Vagina (tissue), 2 donors: ENCODE results near the gene ACRBP.

ENCODE experiments used
- CTCF ChIP-seq, 3 experiments: fragments of 450-650 bp in 2 of 3; fragments of 200-600 bp in 1 of 3; sonication (generic) in 1 of 3; IDR thresholded peaks; one replicate each; pipeline ENCODE4 v1.5.1; 2017 to 2019; ENCODE audit warnings: antibody characterized with exemption in 3 of 3, mild to moderate bottlenecking in 2 of 3, moderate library complexity in 2 of 3
- POLR2A ChIP-seq, 2 donors: fragments of 450-650 bp; IDR thresholded peaks; one replicate each; pipeline ENCODE4 v1.6.1; 2017; ENCODE audit warnings: antibody characterized with exemption in 2 of 2, mild to moderate bottlenecking in 2 of 2, moderate library complexity in 2 of 2

DNA sequence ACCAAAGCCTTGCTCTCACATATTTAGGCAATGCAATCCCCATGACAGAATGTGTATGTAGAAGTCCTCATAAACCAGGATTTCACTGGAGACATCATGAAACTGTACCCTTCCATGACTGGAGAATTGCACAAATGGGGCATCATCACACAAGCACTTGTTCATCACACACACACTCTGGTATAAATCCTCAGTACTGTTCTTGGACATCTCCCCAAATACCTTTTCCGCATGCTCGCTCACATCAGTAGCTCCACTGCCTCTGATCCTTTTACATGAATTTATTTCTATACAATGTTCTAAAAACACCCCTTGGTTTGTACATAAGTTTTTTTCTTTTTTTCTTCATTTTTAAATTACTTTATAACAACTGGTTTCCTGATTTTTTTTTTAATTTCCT, 19.0 kb upstream of the ACRBP start:
- no peak for TF ChIP-seq CTCF (IDR thresholded peaks at IDR 0.05)
- no peak for TF ChIP-seq POLR2A (IDR thresholded peaks at IDR 0.05)
